Endothelial cell of umbilical vein (primary cell): ENCODE measurements around the gene SOX18. TPM values are rescaled to one million over a fixed set of nuclear protein-coding genes. Genes with fewer than 3 reads are reported as not detected.

Experiments
- BruUV-seq: library from RNA; stranded (reverse); fragments of 400-500 nt; replicated peaks from 2 replicates; lab custom pipeline; 2021; lab: Mats Ljungman, UMichigan
- CTCF ChIA-PET: fragments of 300-600, 350-600 bp; sonication (Branson Sonifier 250); formaldehyde crosslinking; loops from one replicate; lab custom pipeline; 2021; ENCODE audit warnings: antibody characterized with exemption, inconsistent platforms; lab: Charles Lee
- POLR2A ChIA-PET: fragments of 300-600, 350-600 bp; sonication (Branson Sonifier 250); formaldehyde crosslinking; loops from one replicate; lab custom pipeline; 2021; ENCODE audit warnings: antibody characterized with exemption, inconsistent platforms; lab: Charles Lee
- DNase-seq: peaks from one replicate; pipeline ENCODE4 v3.0.0-alpha.2; 2011; ENCODE audit warnings: low read depth, low spot score
- FAIRE-seq: peaks from 2 replicates; lab custom pipeline; 2011; peaks lifted over from hg19 to GRCh38; lab: Jason Lieb, UNC
- H2AFZ ChIP-seq: 2 replicates; pipeline ENCODE4 v1.6.0; 2012; ENCODE audit warnings: low read depth, low read length, control low read depth, inconsistent platforms
- H3K27ac ChIP-seq: 2 replicates; pipeline ENCODE4 v1.5.1; 2011; ENCODE audit warnings: low read depth, mild to moderate bottlenecking, control low read depth, low read length, moderate library complexity; ENCODE audit not compliant: insufficient read depth
- H3K27me3 ChIP-seq, 2 experiments: 2 replicates each; pipeline versions ENCODE4 v1.6.0 to v1.6.1; 2011; ENCODE audit warnings: low read length in 2 of 2, mixed read lengths in 1 of 2; ENCODE audit not compliant: control insufficient read depth in 2 of 2, insufficient read depth in 2 of 2
- H3K36me3 ChIP-seq, 2 experiments: 2 replicates in 1 of 2; 3 replicates in 1 of 2; pipeline ENCODE4 v1.5.1; 2011; ENCODE audit warnings: low read length in 2 of 2, mild to moderate bottlenecking in 1 of 2, moderate library complexity in 1 of 2; ENCODE audit not compliant: control insufficient read depth in 2 of 2, insufficient read depth in 2 of 2; ENCODE audit errors: extremely low read depth in 1 of 2
- H3K4me1 ChIP-seq: 3 replicates; pipeline ENCODE4 v1.5.1; 2011; ENCODE audit warnings: mild to moderate bottlenecking, low read length; ENCODE audit not compliant: control insufficient read depth, insufficient read depth; ENCODE audit errors: extremely low read depth
- H3K4me2 ChIP-seq: 2 replicates; pipeline ENCODE4 v1.6.1; 2011; ENCODE audit warnings: low read length, control low read depth, mixed read lengths; ENCODE audit not compliant: insufficient read depth
- H3K4me3 ChIP-seq, 3 experiments: fragments of 200-600 bp in 1 of 3; sonication (generic), shearing (Covaris generic) in 1 of 3; replicated peaks in 1 of 3; 2 replicates each; pipeline ENCODE4 v1.5.1; 2011 to 2016; ENCODE audit warnings: control low read depth in 3 of 3, low read length in 3 of 3, mild to moderate bottlenecking in 2 of 3, inconsistent platforms in 1 of 3, low read depth in 1 of 3, moderate library complexity in 1 of 3; ENCODE audit not compliant: insufficient read depth in 1 of 3
- H3K79me2 ChIP-seq: 2 replicates; pipeline ENCODE4 v1.6.0; 2012; ENCODE audit warnings: low read length, inconsistent platforms; ENCODE audit not compliant: control insufficient read depth, insufficient read depth
- H3K9ac ChIP-seq: replicated peaks from 2 replicates; pipeline ENCODE3; 2011; ENCODE audit warnings: low read length, control low read depth; ENCODE audit not compliant: insufficient read depth; ENCODE audit errors: extremely low read depth
- H3K9me1 ChIP-seq: replicated peaks from 3 replicates; pipeline ENCODE4 v1.6.0; 2011; ENCODE audit warnings: mild to moderate bottlenecking, low read length; ENCODE audit not compliant: control insufficient read depth, insufficient read depth; ENCODE audit errors: extremely low read depth
- H3K9me3 ChIP-seq: replicated peaks from 2 replicates; pipeline ENCODE4 v1.5.1; 2012; ENCODE audit warnings: low read length, inconsistent platforms; ENCODE audit not compliant: control insufficient read depth, insufficient read depth
- H4K20me1 ChIP-seq: replicated peaks from 2 replicates; pipeline ENCODE3; 2011; ENCODE audit warnings: mild to moderate bottlenecking, low read length; ENCODE audit not compliant: control insufficient read depth, insufficient read depth; ENCODE audit errors: extremely low read depth
- EZH2 ChIP-seq: IDR thresholded peaks from 2 replicates; pipeline ENCODE4 v1.6.1; 2012; ENCODE audit warnings: borderline replicate concordance, low read depth, mild to moderate bottlenecking, moderate library complexity, low read length, inconsistent platforms; ENCODE audit not compliant: severe bottlenecking
- FOS ChIP-seq: IDR thresholded peaks from 2 replicates; pipeline ENCODE4 v1.6.1; 2011; ENCODE audit warnings: mild to moderate bottlenecking, low read length, moderate library complexity, borderline replicate concordance; ENCODE audit not compliant: insufficient read depth
- GATA2 ChIP-seq: IDR thresholded peaks from 2 replicates; pipeline ENCODE4 v1.7.0; 2011; ENCODE audit warnings: low read depth, mild to moderate bottlenecking, moderate library complexity, mixed read lengths, low read length; ENCODE audit not compliant: insufficient read length, insufficient read depth
- JUN ChIP-seq: IDR thresholded peaks from 2 replicates; pipeline ENCODE4 v1.6.1; 2011; ENCODE audit warnings: borderline replicate concordance, low read depth; ENCODE audit not compliant: insufficient read length, insufficient read depth
- MYC ChIP-seq: IDR thresholded peaks from one replicate; pipeline ENCODE4 v1.6.1; 2011; ENCODE audit warnings: mild to moderate bottlenecking, low read depth, low read length
- POLR2A ChIP-seq: IDR thresholded peaks from 2 replicates; pipeline ENCODE4 v1.6.1; 2012; ENCODE audit warnings: low read depth, mild to moderate bottlenecking, control low read depth, low read length
- POLR2AphosphoS5 ChIP-seq: IDR thresholded peaks from 2 replicates; pipeline ENCODE4 v1.6.1; 2012; ENCODE audit warnings: low read depth, mild to moderate bottlenecking, control low read depth, low read length, moderate library complexity; ENCODE audit not compliant: insufficient read depth
- dilution Hi-C: fragments of 300-500 bp; cut with MboI; formaldehyde crosslinking; loops from one replicate; pipeline ENCODE4 v1.15.0; 2019; ENCODE audit warnings: low sequenced_read_pairs; ENCODE audit not compliant: extremely low pct_ligation_motif_present
- intact Hi-C: fragments of 100-400 bp; cut with micrococcal nuclease; formaldehyde crosslinking; loops from one replicate; pipeline ENCODE4 v1.10.0; 2022
- polyA plus RNA-seq, 4 experiments: library from polyadenylated mRNA; depleted of rRNA in 3 of 4; stranded (reverse) in 3 of 4; unstranded in 1 of 4; fragments of >200 nt; gene quantifications; 2 replicates each; pipeline versions ENCODE4 v1.2.1 to v1.2.3, GENCODE V29; 2011 to 2012; ENCODE audit warnings: missing spikeins in 1 of 4
- total RNA-seq: library from RNA; stranded (reverse); gene quantifications from 2 replicates; pipeline ENCODE4 v1.2.3, GENCODE V29; 2021
- TF ChIP-seq, protein P1 (sequence below), 2 donors: IDR thresholded peaks; 1 replicate in 1 of 2; 2 replicates in 1 of 2; pipeline ENCODE4 v1.5.1; 2011; ENCODE audit warnings: low read length in 2 of 2, mild to moderate bottlenecking in 2 of 2, moderate library complexity in 2 of 2, control low read depth in 1 of 2, inconsistent platforms in 1 of 2, low read depth in 1 of 2; ENCODE audit not compliant: insufficient read depth in 1 of 2; ENCODE audit errors: extremely low read depth in 1 of 2
- TF ChIP-seq, protein P2 (sequence below): IDR thresholded peaks from 2 replicates; pipeline ENCODE4 v1.6.1; 2011; ENCODE audit not compliant: insufficient read depth, insufficient read length

The SOX18 gene
- total and polyA plus RNA-seq, 2 donors (not counting 3 experiments of a cell fraction or from before 2014, with no cell fraction given), result 20.9 to 175 TPM

DNA sequence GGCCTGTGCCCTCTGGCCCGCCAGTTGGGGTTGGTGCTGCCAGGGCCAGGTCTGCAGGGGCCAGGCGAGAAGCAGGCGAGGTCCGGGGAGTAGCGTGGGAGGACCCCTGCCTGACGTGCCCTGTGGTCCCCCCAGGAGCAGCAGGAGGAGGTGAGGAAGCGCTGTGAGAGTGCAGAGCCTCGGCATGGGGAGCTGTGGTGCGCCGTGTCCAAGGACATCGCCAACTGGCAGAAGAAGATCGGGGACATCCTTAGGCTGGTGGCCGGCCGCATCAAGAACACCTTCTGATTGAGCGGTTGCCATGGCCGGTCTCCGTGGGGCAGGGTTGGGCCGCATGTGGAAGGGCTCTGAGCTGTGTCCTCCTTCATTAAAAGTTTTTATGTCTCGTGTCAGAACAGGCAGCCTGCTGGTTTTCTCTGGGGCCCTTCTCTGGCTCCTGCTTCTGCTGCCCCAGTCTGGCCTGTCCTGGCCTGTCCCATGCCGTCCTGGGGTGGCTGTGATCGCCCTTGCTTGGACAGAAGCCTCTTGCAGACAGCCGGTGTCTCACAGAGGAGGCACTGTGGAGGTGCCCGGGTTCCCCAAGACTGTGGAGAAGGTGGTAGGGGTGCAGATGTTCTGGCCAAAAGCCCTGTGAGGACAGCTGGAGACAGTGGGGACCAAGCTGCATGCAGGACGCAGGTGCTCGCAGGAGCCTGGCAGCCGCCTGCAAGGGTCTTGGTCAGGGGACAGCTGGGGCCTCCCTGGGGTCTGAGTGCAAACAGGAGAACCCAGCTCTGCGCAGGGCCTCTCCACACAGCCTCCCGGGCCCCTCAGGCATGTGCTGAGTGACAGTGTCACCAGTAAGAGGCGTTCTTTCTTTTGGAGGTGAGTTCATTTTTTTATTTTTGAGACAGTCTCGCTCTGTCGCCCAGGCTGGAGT is 16.5 kb downstream of the SOX18 start:
- Histone ChIP-seq H3K79me2 (no peaks in the 10 kb centered on the region), H2AFZ (no peak overlapping the region), H4K20me1 (no peaks in the 10 kb centered on the region), H3K4me2 (no peak overlapping the region), H3K9me1 (no peaks in the 10 kb centered on the region), H3K36me3 (peaks cover 5 to 29% of the 10 kb centered on the region in 2 experiments), H3K9me3 (no peaks in the 10 kb centered on the region), H3K27ac (no peak overlapping the region), H3K27me3 (no peaks in the 10 kb centered on the region), H3K4me3 (no peak overlapping the region), H3K9ac (no peak overlapping the region), H3K4me1 (peaks cover 7% of the 10 kb centered on the region)
- FAIRE-seq, result no peak
- no peak for DNase-seq
- TF ChIP-seq EZH2 (no peak), FOS (no peak), POLR2AphosphoS5 (no peak), POLR2A (no peak), MYC (no peak), GATA2 (no peak), JUN (no peak)
- TF ChIP-seq, protein P1, sequence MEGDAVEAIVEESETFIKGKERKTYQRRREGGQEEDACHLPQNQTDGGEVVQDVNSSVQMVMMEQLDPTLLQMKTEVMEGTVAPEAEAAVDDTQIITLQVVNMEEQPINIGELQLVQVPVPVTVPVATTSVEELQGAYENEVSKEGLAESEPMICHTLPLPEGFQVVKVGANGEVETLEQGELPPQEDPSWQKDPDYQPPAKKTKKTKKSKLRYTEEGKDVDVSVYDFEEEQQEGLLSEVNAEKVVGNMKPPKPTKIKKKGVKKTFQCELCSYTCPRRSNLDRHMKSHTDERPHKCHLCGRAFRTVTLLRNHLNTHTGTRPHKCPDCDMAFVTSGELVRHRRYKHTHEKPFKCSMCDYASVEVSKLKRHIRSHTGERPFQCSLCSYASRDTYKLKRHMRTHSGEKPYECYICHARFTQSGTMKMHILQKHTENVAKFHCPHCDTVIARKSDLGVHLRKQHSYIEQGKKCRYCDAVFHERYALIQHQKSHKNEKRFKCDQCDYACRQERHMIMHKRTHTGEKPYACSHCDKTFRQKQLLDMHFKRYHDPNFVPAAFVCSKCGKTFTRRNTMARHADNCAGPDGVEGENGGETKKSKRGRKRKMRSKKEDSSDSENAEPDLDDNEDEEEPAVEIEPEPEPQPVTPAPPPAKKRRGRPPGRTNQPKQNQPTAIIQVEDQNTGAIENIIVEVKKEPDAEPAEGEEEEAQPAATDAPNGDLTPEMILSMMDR (IDR thresholded peaks at IDR 0.05; ENCODE audit: extremely low read depth in 1 of 2, insufficient read depth in 1 of 2, low read depth in 1 of 2, low read length in 2 of 2), result no peak
- TF ChIP-seq, protein P2, sequence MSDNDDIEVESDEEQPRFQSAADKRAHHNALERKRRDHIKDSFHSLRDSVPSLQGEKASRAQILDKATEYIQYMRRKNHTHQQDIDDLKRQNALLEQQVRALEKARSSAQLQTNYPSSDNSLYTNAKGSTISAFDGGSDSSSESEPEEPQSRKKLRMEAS, result no peak
- intact Hi-C loops (no loop called here), dilution Hi-C loops (no loop called here)
- CTCF ChIA-PET, result interaction anchor here (1.2 to 1.9 kb wide), 4 partner anchors 14 to 88 kb away, joined by 3 to 6 read pairs (median 4); no protein-coding TSS in a partner anchor
- no TSS peak for BruUV-seq
- POLR2A ChIA-PET, result interaction anchor here (0.5 kb wide), 1 partner anchor 516 kb away, joined by 3 read pairs; no protein-coding TSS in a partner anchor
